GM23338 (cell line): ENCODE measurements around the gene FAM222A. TPM values are rescaled to one million over a fixed set of nuclear protein-coding genes. Genes with fewer than 3 reads are reported as not detected.

ENCODE experiments used
- ATAC-seq: fragments of 200-7000 bp; cut with Tn5 transposase; 3 replicates; pipeline ENCODE4 v1.9.1; 2020
- DNase-seq: peaks from one replicate; pipeline ENCODE4 v3.0.0-alpha.2; 2015; ENCODE audit warnings: low spot score
- H2AFZ ChIP-seq: fragments of 200-600 bp; sonication (generic); 2 replicates; pipeline ENCODE4 v1.8.0; 2016; ENCODE audit warnings: antibody characterized with exemption, mild to moderate bottlenecking, moderate library complexity
- H3F3A ChIP-seq: fragments of 200-600 bp; sonication (generic); replicated peaks from 2 replicates; pipeline ENCODE4 v1.8.0; 2017; ENCODE audit warnings: antibody characterized with exemption, mixed run types, low read depth
- H3K27ac ChIP-seq: fragments of 200-600 bp; sonication (generic); 2 replicates; pipeline ENCODE4 v1.6.1; 2016; ENCODE audit warnings: low read depth
- H3K27me3 ChIP-seq: fragments of 200-600 bp; sonication (generic); 2 replicates; pipeline ENCODE4 v1.8.0; 2016; ENCODE audit warnings: mild to moderate bottlenecking, mixed run types, moderate library complexity; ENCODE audit not compliant: insufficient read depth
- H3K36me3 ChIP-seq: fragments of 200-600 bp; sonication (generic); 2 replicates; pipeline ENCODE4 v1.8.0; 2016; ENCODE audit warnings: mild to moderate bottlenecking; ENCODE audit not compliant: insufficient read depth
- H3K4me1 ChIP-seq: fragments of 200-600 bp; sonication (generic); 2 replicates; pipeline ENCODE4 v1.8.0; 2016; ENCODE audit warnings: mild to moderate bottlenecking, moderate library complexity; ENCODE audit not compliant: insufficient read depth
- H3K4me2 ChIP-seq: fragments of 200-600 bp; sonication (generic); 2 replicates; pipeline ENCODE4 v1.7.1; 2017; ENCODE audit warnings: mixed run types
- H3K4me3 ChIP-seq: fragments of 200-600 bp; sonication (generic); 2 replicates; pipeline ENCODE4 v1.6.1; 2016; ENCODE audit warnings: mixed run types
- H3K79me2 ChIP-seq: fragments of 200-600 bp; sonication (generic); replicated peaks from 2 replicates; pipeline ENCODE4 v1.8.0; 2017; ENCODE audit warnings: mild to moderate bottlenecking; ENCODE audit not compliant: insufficient read depth
- H3K9me2 ChIP-seq: fragments of 200-600 bp; sonication (generic); 2 replicates; pipeline ENCODE4 v1.8.0; 2017; ENCODE audit not compliant: insufficient read depth
- H4K20me1 ChIP-seq: fragments of 200-600 bp; sonication (generic); replicated peaks from 2 replicates; pipeline ENCODE4 v1.8.0; 2017; ENCODE audit warnings: mild to moderate bottlenecking; ENCODE audit not compliant: insufficient read depth
- H3K27ac Mint-ChIP-seq: 2 replicates; pipeline ENCODE4 v1.8.0; 2020; ENCODE audit warnings: inconsistent platforms, mild to moderate bottlenecking, moderate library complexity, mixed read lengths
- H3K27me3 Mint-ChIP-seq: 3 replicates; pipeline ENCODE4 v1.8.0; 2022; ENCODE audit warnings: low read depth, mild to moderate bottlenecking, moderate library complexity, mixed read lengths, inconsistent platforms; ENCODE audit not compliant: insufficient read depth, poor library complexity
- H3K36me3 Mint-ChIP-seq: 3 replicates; pipeline ENCODE4 v1.8.0; 2021; ENCODE audit warnings: low read depth, mild to moderate bottlenecking, inconsistent platforms, moderate library complexity, mixed read lengths
- H3K4me1 Mint-ChIP-seq: 3 replicates; pipeline ENCODE4 v1.8.0; 2020; ENCODE audit warnings: mild to moderate bottlenecking, inconsistent platforms, mixed read lengths
- H3K4me3 Mint-ChIP-seq: 3 replicates; pipeline ENCODE4 v1.8.0; 2021; ENCODE audit warnings: moderate library complexity, mild to moderate bottlenecking, inconsistent platforms, mixed read lengths
- H3K9me3 Mint-ChIP-seq: 3 replicates; pipeline ENCODE4 v1.8.0; 2020; ENCODE audit warnings: moderate library complexity, mild to moderate bottlenecking, inconsistent platforms, mixed read lengths
- CREB1 ChIP-seq: fragments of 250-450 bp; sonication (Bioruptor Pico); IDR thresholded peaks from 2 replicates; pipeline ENCODE4 v1.5.0; 2020; ENCODE audit warnings: low read depth, mild to moderate bottlenecking, moderate library complexity
- ETS1 ChIP-seq: IDR thresholded peaks from 2 replicates; pipeline ENCODE4 v1.6.1; 2016; ENCODE audit warnings: antibody characterized with exemption
- EZH2 ChIP-seq: fragments of 200-600 bp; sonication (generic); IDR thresholded peaks from one replicate; pipeline ENCODE4 v1.8.0; 2017; ENCODE audit warnings: antibody characterized with exemption, mild to moderate bottlenecking, low read depth; ENCODE audit not compliant: unreplicated experiment
- EZH2phosphoT487 ChIP-seq: fragments of 200-600 bp; sonication (generic); IDR thresholded peaks from one replicate; pipeline ENCODE4 v1.8.1; 2018; ENCODE audit warnings: antibody characterized with exemption; ENCODE audit not compliant: unreplicated experiment
- JUNB ChIP-seq: IDR thresholded peaks from one replicate; pipeline ENCODE4 v1.6.1; 2016; ENCODE audit warnings: antibody characterized with exemption; ENCODE audit not compliant: unreplicated experiment
- NANOG ChIP-seq: IDR thresholded peaks from 2 replicates; pipeline ENCODE4 v1.6.1; 2016; ENCODE audit warnings: antibody characterized with exemption, borderline replicate concordance
- POLR2AphosphoS5 ChIP-seq: IDR thresholded peaks from 2 replicates; pipeline ENCODE4 v1.6.1; 2016; ENCODE audit warnings: antibody characterized with exemption, low read depth
- REST ChIP-seq: IDR thresholded peaks from one replicate; pipeline ENCODE4 v1.6.1; 2018; ENCODE audit warnings: antibody characterized with exemption; ENCODE audit not compliant: unreplicated experiment
- STAT1 ChIP-seq: IDR thresholded peaks from one replicate; pipeline ENCODE4 v1.6.1; 2016; ENCODE audit warnings: antibody characterized with exemption; ENCODE audit not compliant: unreplicated experiment
- ZNF114 ChIP-seq: fragments of 250-450 bp; sonication (Bioruptor Pico); IDR thresholded peaks from 2 replicates; pipeline ENCODE4 v1.5.0; 2020; ENCODE audit warnings: mild to moderate bottlenecking, moderate library complexity
- ZNF331 ChIP-seq: fragments of 250-450 bp; sonication (Bioruptor Pico); IDR thresholded peaks from 2 replicates; pipeline ENCODE4 v1.5.0; 2020; ENCODE audit warnings: low read depth, mild to moderate bottlenecking, moderate library complexity
- polyA plus RNA-seq: library from polyadenylated mRNA; unstranded; fragments of >200 nt; fragmentation: Nextera tagmentation; extraction: Ambion mirVana; gene quantifications from 2 replicates; pipeline ENCODE4 v1.2.1, GENCODE V29; 2016
- total RNA-seq: library from RNA; depleted of rRNA; stranded (reverse); fragments of >200 nt; shearing (Covaris generic); gene quantifications from 2 replicates; pipeline ENCODE4 v1.2.3, GENCODE V29; 2014
- TF ChIP-seq, protein P1 (sequence below): fragments of 250-450 bp; sonication (Bioruptor Pico); IDR thresholded peaks from 2 replicates; pipeline ENCODE4 v1.5.0; 2020; ENCODE audit warnings: mild to moderate bottlenecking, moderate library complexity
- TF ChIP-seq, protein P2 (sequence below), 2 experiments: fragments of 200-600 bp in 1 of 2; sonication (generic) in 1 of 2; conservative IDR thresholded peaks; 2 replicates each; pipeline versions ENCODE4 v1.5.1 to v1.6.1; 2016 to 2017; ENCODE audit warnings: antibody characterized with exemption in 2 of 2, low read depth in 2 of 2, mild to moderate bottlenecking in 2 of 2, moderate library complexity in 1 of 2

Gene FAM222A
- total and polyA plus RNA-seq, 2 experiments from 2014 or later, result 0.78 to 2.1 TPM

DNA sequence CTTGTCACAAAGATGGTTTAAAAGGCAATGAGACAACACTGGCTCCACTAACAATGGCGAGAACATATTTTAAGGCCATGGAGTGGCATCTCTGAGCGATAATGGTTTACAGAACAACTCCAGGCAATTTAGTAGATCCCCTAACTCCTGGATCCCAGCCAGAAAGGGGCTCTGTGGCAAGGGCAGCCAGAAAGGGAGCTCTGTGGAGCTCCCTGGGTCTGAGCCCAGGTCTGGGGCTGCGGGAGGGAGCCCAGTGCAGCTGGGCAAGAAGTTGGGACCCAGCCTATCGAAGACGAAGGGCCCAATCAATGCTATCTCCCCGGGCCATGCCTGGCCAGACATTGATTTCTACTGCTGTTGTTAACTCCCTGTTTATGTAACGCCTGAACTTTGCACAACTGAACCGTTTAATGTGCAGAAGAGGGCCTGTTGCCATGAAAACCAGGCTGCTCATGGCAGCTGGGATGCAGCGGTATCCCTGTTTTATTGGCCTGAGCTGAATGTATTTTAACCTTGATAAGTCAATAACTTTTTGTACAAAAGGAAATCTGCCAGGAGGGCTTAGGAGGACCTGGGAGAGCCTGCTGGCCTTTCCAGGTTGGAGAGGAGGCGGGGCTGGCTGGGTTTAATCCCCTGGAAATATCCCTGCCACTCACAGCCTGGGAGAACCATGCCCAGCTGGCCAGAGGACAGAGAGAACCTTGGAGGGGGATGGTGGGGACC is 6.7 kb upstream of the FAM222A start:
- Mint-ChIP-seq H3K4me3 (no peak overlapping the region), H3K4me1 (peaks cover 16% of the 10 kb centered on the region), H3K27ac (no peak overlapping the region), H3K9me3 (no peaks in the 10 kb centered on the region), H3K36me3 (no peaks in the 10 kb centered on the region), H3K27me3 (peaks cover 13% of the 10 kb centered on the region)
- H3K27me3 ChIP-seq, result peaks cover 12% of the 10 kb centered on the region
- H4K20me1 ChIP-seq, result no peaks in the 10 kb centered on the region
- no peaks in the 10 kb centered on the region for H3K36me3 ChIP-seq
- H3K4me3 ChIP-seq, result no peak overlapping the region
- ATAC-seq (no peak), DNase-seq (no peak)
- no peak overlapping the region for H2AFZ ChIP-seq
- H3F3A ChIP-seq, result no peaks in the 10 kb centered on the region
- TF ChIP-seq NANOG (no peak), ETS1 (no peak), JUNB (no peak), REST (no peak), CREB1 (CRISPR knock-in tag) (no peak), EZH2phosphoT487 (no peak), STAT1 (no peak), EZH2 (no peak), ZNF331 (no peak), ZNF114 (CRISPR knock-in tag) (no peak), POLR2AphosphoS5 (no peak)
- TF ChIP-seq, protein P1, sequence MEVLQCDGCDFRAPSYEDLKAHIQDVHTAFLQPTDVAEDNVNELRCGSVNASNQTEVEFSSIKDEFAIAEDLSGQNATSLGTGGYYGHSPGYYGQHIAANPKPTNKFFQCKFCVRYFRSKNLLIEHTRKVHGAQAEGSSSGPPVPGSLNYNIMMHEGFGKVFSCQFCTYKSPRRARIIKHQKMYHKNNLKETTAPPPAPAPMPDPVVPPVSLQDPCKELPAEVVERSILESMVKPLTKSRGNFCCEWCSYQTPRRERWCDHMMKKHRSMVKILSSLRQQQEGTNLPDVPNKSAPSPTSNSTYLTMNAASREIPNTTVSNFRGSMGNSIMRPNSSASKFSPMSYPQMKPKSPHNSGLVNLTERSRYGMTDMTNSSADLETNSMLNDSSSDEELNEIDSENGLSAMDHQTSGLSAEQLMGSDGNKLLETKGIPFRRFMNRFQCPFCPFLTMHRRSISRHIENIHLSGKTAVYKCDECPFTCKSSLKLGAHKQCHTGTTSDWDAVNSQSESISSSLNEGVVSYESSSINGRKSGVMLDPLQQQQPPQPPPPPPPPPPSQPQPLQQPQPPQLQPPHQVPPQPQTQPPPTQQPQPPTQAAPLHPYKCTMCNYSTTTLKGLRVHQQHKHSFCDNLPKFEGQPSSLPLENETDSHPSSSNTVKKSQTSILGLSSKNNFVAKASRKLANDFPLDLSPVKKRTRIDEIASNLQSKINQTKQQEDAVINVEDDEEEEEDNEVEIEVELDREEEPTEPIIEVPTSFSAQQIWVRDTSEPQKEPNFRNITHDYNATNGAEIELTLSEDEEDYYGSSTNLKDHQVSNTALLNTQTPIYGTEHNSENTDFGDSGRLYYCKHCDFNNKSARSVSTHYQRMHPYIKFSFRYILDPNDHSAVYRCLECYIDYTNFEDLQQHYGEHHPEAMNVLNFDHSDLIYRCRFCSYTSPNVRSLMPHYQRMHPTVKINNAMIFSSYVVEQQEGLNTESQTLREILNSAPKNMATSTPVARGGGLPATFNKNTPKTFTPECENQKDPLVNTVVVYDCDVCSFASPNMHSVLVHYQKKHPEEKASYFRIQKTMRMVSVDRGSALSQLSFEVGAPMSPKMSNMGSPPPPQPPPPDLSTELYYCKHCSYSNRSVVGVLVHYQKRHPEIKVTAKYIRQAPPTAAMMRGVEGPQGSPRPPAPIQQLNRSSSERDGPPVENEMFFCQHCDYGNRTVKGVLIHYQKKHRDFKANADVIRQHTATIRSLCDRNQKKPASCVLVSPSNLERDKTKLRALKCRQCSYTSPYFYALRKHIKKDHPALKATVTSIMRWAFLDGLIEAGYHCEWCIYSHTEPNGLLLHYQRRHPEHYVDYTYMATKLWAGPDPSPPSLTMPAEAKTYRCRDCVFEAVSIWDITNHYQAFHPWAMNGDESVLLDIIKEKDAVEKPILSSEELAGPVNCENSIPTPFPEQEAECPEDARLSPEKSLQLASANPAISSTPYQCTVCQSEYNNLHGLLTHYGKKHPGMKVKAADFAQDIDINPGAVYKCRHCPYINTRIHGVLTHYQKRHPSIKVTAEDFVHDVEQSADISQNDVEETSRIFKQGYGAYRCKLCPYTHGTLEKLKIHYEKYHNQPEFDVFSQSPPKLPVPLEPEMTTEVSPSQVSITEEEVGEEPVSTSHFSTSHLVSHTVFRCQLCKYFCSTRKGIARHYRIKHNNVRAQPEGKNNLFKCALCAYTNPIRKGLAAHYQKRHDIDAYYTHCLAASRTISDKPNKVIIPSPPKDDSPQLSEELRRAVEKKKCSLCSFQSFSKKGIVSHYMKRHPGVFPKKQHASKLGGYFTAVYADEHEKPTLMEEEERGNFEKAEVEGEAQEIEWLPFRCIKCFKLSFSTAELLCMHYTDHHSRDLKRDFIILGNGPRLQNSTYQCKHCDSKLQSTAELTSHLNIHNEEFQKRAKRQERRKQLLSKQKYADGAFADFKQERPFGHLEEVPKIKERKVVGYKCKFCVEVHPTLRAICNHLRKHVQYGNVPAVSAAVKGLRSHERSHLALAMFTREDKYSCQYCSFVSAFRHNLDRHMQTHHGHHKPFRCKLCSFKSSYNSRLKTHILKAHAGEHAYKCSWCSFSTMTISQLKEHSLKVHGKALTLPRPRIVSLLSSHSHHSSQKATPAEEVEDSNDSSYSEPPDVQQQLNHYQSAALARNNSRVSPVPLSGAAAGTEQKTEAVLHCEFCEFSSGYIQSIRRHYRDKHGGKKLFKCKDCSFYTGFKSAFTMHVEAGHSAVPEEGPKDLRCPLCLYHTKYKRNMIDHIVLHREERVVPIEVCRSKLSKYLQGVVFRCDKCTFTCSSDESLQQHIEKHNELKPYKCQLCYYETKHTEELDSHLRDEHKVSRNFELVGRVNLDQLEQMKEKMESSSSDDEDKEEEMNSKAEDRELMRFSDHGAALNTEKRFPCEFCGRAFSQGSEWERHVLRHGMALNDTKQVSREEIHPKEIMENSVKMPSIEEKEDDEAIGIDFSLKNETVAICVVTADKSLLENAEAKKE (CRISPR knock-in tag), result no peak
- TF ChIP-seq, protein P2, sequence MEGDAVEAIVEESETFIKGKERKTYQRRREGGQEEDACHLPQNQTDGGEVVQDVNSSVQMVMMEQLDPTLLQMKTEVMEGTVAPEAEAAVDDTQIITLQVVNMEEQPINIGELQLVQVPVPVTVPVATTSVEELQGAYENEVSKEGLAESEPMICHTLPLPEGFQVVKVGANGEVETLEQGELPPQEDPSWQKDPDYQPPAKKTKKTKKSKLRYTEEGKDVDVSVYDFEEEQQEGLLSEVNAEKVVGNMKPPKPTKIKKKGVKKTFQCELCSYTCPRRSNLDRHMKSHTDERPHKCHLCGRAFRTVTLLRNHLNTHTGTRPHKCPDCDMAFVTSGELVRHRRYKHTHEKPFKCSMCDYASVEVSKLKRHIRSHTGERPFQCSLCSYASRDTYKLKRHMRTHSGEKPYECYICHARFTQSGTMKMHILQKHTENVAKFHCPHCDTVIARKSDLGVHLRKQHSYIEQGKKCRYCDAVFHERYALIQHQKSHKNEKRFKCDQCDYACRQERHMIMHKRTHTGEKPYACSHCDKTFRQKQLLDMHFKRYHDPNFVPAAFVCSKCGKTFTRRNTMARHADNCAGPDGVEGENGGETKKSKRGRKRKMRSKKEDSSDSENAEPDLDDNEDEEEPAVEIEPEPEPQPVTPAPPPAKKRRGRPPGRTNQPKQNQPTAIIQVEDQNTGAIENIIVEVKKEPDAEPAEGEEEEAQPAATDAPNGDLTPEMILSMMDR (conservative IDR thresholded peaks at IDR 0.05; ENCODE audit: low read depth in 2 of 2), result no peak
- no peaks in the 10 kb centered on the region for H3K79me2 ChIP-seq
- no peak overlapping the region for H3K4me2 ChIP-seq
- no peaks in the 10 kb centered on the region for H3K9me2 ChIP-seq
- no peak overlapping the region for H3K27ac ChIP-seq
- peaks cover 8% of the 10 kb centered on the region; the same call in 1 of the 2 replicates for H3K4me1 ChIP-seq
